ENCODE data around the gene LDB1.
A peak's percentile ranks its signal among the peaks of the same experiment; 100 is the strongest.

Gene LDB1

GRCh38 chr10:102069071-102069470 is 51.1 kb downstream of the LDB1 start:
- Histone ChIP-seq H3K27me3 (ENCODE audit: insufficient read depth, low read length) (no peaks in the 10 kb centered on the region), H3K79me2 (ENCODE audit: control insufficient read depth, insufficient read depth, low read length, unreplicated experiment) (peaks cover 33% of the 10 kb centered on the region), H3K4me3 (ENCODE audit: low read depth, low read length) (no peak overlapping the region), H2AFZ (ENCODE audit: low read length, unreplicated experiment) (no peak overlapping the region), H3K4me1 (ENCODE audit: control insufficient read depth, insufficient read depth, low read length, unreplicated experiment) (peaks cover 13% of the 10 kb centered on the region), H3K27ac (ENCODE audit: low read depth, low read length) (no peak overlapping the region), H3K36me3 (ENCODE audit: insufficient read depth, low read length) (no peaks in the 10 kb centered on the region)

- Histone ChIP-seq H3K4me1 (ENCODE audit: control insufficient read depth, insufficient read depth, low read length, unreplicated experiment) (peaks cover 13% of the 10 kb centered on the region), H3K27me3 (ENCODE audit: insufficient read depth, low read length) (no peaks in the 10 kb centered on the region), H3K27ac (ENCODE audit: low read depth, low read length) (no peak overlapping the region), H3K4me3 (ENCODE audit: low read depth, low read length) (no peak overlapping the region), H2AFZ (ENCODE audit: low read length, unreplicated experiment) (no peak overlapping the region), H3K79me2 (ENCODE audit: control insufficient read depth, insufficient read depth, low read length, unreplicated experiment) (peaks cover 33% of the 10 kb centered on the region), H3K36me3 (ENCODE audit: insufficient read depth, low read length) (no peaks in the 10 kb centered on the region)
These were observed 52.0 kb downstream of the LDB1 start for GRCh38 chr10:102068216-102068615.

- H3K79me2 ChIP-seq (ENCODE audit: control insufficient read depth, insufficient read depth, low read length, unreplicated experiment), result peaks cover 33% of the 10 kb centered on the region
- no peaks in the 10 kb centered on the region for H3K27me3 ChIP-seq (ENCODE audit: insufficient read depth, low read length)
- no peaks in the 10 kb centered on the region for H3K36me3 ChIP-seq (ENCODE audit: insufficient read depth, low read length)
- peaks cover 13% of the 10 kb centered on the region for H3K4me1 ChIP-seq (ENCODE audit: control insufficient read depth, insufficient read depth, low read length, unreplicated experiment)
- no peak overlapping the region for H2AFZ ChIP-seq (ENCODE audit: low read length, unreplicated experiment)
- peak overlapping the region; percentile 94; the same call in 1 of the 2 replicates for H3K4me3 ChIP-seq (ENCODE audit: low read depth, low read length)
- no peak overlapping the region for H3K27ac ChIP-seq (ENCODE audit: low read depth, low read length)
These were observed 52.9 kb downstream of the LDB1 start for GRCh38 chr10:102067091-102067916.

DNA sequence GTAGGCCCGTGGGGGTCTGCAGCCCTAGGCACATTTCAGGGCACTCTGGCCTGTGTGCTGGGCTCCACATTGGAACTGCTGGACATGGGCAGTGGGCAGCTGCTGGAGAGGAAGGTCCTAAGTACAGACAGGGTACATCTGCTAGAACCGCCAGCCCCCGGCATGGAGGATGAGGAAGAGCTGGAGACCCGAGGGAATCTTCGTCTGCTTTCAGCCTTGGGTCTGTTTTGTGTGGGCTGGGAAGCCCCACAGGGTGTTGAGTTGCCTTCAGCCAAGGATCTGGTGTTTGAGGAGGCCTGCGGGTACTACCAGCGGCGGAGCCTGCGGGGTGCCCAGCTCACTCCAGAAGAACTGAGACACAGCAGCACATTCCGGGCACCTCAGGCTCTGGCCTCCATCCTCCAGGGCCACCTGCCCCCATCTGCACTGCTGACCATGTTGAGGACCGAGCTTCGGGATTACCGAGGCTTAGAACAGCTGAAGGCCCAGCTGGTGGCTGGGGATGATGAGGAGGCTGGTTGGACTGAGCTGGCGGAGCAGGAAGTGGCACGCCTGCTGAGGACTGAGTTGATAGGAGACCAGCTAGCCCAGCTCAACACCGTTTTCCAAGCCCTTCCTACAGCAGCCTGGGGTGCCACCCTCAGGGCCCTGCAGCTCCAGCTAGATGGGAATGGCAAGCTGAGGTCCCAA is 53.6 kb downstream of the LDB1 start:
- Histone ChIP-seq H3K4me1 (ENCODE audit: control insufficient read depth, insufficient read depth, low read length, unreplicated experiment) (peaks cover 13% of the 10 kb centered on the region), H3K4me3 (ENCODE audit: low read depth, low read length) (peak overlapping the region; percentile 94), H3K79me2 (ENCODE audit: control insufficient read depth, insufficient read depth, low read length, unreplicated experiment) (peaks cover 33% of the 10 kb centered on the region), H3K27ac (ENCODE audit: low read depth, low read length) (no peak overlapping the region), H2AFZ (ENCODE audit: low read length, unreplicated experiment) (no peak overlapping the region), H3K27me3 (ENCODE audit: insufficient read depth, low read length) (no peaks in the 10 kb centered on the region), H3K36me3 (ENCODE audit: insufficient read depth, low read length) (no peaks in the 10 kb centered on the region)

DNA sequence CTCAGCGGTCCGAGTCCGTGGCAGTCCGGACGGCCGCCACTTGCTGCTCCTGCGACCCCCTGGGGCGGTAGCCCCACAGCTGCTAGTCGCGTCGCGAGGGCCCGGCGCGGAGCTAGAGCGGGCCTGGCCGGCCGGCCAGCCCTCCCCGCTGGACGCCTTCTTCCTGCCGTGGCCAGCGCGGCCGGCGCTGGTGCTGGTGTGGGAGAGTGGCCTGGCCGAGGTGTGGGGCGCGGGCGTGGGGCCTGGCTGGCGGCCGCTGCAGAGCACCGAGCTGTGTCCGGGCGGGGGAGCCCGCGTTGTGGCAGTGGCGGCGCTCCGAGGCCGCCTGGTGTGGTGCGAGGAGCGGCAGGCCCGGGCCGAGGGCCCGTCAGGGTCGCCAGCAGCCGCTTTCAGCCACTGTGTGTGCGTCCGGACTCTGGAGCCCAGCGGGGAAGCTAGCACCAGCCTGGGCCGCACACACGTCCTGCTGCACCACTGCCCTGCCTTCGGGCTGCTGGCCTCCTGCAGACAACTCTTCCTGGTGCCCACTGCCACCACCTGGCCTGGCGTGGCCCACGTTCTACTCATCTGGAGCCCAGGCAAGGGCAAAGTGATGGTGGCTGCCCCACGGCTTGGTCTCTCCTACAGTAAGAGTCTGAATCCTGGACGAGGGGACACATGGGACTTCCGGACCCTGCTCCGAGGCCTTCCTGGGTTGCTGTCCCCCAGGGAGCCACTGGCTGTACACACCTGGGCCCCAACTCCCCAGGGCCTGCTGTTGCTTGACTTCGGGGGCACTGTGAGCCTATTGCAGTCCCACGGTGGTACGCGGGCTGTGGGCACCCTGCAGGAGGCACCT is 54.4 kb downstream of the LDB1 start:
- no peaks in the 10 kb centered on the region for H3K36me3 ChIP-seq (ENCODE audit: insufficient read depth, low read length)
- H3K4me1 ChIP-seq (ENCODE audit: control insufficient read depth, insufficient read depth, low read length, unreplicated experiment), result peaks cover 13% of the 10 kb centered on the region
- H3K79me2 ChIP-seq (ENCODE audit: control insufficient read depth, insufficient read depth, low read length, unreplicated experiment), result peaks cover 33% of the 10 kb centered on the region
- peak overlapping the region; percentile 78 for H2AFZ ChIP-seq (ENCODE audit: low read length, unreplicated experiment)
- peak overlapping the region; percentile 46; the same call in 1 of the 2 replicates for H3K27ac ChIP-seq (ENCODE audit: low read depth, low read length)
- H3K27me3 ChIP-seq (ENCODE audit: insufficient read depth, low read length), result no peaks in the 10 kb centered on the region
- H3K4me3 ChIP-seq (ENCODE audit: low read depth, low read length), result peak overlapping the region; percentile 94

DNA sequence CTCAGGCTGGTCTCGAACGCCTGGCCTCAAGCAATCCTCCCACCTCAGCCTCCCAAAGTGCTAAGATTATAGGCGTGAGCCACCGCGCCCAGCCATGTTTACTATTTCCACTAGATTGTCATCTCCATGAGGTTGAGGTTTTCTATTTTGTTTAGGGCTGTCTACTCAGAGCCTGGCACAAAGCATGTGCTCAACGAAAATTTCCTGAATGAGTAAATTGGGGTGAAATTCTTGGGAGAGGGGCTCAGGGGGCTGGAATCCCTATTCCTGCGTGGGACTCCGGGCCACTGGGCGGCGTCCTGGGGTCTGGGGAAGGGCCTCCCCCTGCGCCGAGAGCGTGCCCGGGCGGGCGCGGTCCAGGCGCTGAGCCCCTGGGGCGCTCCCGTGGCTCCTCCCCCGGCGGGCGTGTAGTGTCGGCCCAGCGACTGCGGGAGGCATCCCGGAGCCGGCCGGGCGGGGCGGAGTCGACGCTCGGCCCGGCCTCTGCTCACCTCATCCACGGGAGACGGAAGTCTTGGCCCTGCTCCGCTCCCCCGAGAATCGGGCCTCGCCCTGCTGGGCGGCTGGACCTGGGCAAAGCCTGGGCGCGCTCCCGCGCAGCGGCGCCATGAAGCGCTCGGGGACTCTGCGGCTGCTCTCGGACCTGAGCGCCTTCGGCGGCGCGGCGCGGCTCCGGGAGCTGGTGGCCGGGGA is 55.2 kb downstream of the LDB1 start, which contains the start of gene HPS6:
Gene HPS6, plus strand, starts transcription at position 482 of the 693 bp plus-strand sequence. Its CDS starts 126 bp downstream, at position 608.
- peaks cover 13% of the 10 kb centered on the region for H3K4me1 ChIP-seq (ENCODE audit: control insufficient read depth, insufficient read depth, low read length, unreplicated experiment)
- H3K4me3 ChIP-seq (ENCODE audit: low read depth, low read length), result peak within 1 kb of the TSS; percentile 94
- peak within 1 kb of the TSS; percentile 78 for H2AFZ ChIP-seq (ENCODE audit: low read length, unreplicated experiment)
- H3K79me2 ChIP-seq (ENCODE audit: control insufficient read depth, insufficient read depth, low read length, unreplicated experiment), result peaks cover 33% of the 10 kb centered on the region
- H3K27me3 ChIP-seq (ENCODE audit: insufficient read depth, low read length), result no peaks in the 10 kb centered on the region
- no peaks in the 10 kb centered on the region for H3K36me3 ChIP-seq (ENCODE audit: insufficient read depth, low read length)
- peak within 1 kb of the TSS; percentile 46; the same call in 1 of the 2 replicates for H3K27ac ChIP-seq (ENCODE audit: low read depth, low read length)

DNA sequence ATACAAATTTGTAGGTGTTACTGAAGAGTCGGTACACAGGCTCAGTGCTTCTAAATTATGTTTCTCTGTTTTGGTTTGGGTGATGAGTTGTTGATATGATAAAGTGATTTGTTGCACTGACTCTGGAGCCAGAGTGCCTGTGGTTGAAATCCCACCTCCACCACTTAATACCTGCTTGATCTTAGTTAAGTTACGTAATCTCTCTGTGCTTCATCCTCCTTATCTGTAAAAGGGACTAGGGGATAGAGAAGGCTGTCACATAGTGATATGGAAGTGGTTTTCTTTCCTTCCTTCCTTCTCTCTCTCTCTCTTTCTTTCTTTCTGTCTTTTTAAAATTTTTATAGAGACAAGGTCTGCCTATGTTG is 55.7 kb downstream of the LDB1 start:
- Histone ChIP-seq H3K4me1 (ENCODE audit: control insufficient read depth, insufficient read depth, low read length, unreplicated experiment) (peaks cover 13% of the 10 kb centered on the region), H3K27me3 (ENCODE audit: insufficient read depth, low read length) (no peaks in the 10 kb centered on the region), H2AFZ (ENCODE audit: low read length, unreplicated experiment) (peak overlapping the region; percentile 68), H3K36me3 (ENCODE audit: insufficient read depth, low read length) (no peaks in the 10 kb centered on the region), H3K79me2 (ENCODE audit: control insufficient read depth, insufficient read depth, low read length, unreplicated experiment) (peaks cover 33% of the 10 kb centered on the region), H3K4me3 (ENCODE audit: low read depth, low read length) (peak overlapping the region; percentile 94), H3K27ac (ENCODE audit: low read depth, low read length) (peak overlapping the region; percentile 28; the same call in 1 of the 2 replicates)

GRCh38 chr10:102059987-102060386 is 60.2 kb downstream of the LDB1 start:
- Histone ChIP-seq H3K27ac (ENCODE audit: low read depth, low read length) (no peak overlapping the region), H2AFZ (ENCODE audit: low read length, unreplicated experiment) (no peak overlapping the region), H3K27me3 (ENCODE audit: insufficient read depth, low read length) (no peaks in the 10 kb centered on the region), H3K4me1 (ENCODE audit: control insufficient read depth, insufficient read depth, low read length, unreplicated experiment) (no peaks in the 10 kb centered on the region), H3K4me3 (ENCODE audit: low read depth, low read length) (no peak overlapping the region), H3K36me3 (ENCODE audit: insufficient read depth, low read length) (no peaks in the 10 kb centered on the region), H3K79me2 (ENCODE audit: control insufficient read depth, insufficient read depth, low read length, unreplicated experiment) (peaks cover 5% of the 10 kb centered on the region)
